K562 (cell line): ENCODE data around the gene RNF168. TPM values are rescaled to one million over a fixed set of nuclear protein-coding genes. Genes with fewer than 3 reads are reported as not detected.
A peak's percentile ranks its signal among the peaks of the same experiment; 100 is the strongest.

Experiments
- ARID4B ChIP-seq: sonication (generic); formaldehyde crosslinking; IDR thresholded peaks from 2 replicates; pipeline ENCODE4 v1.8.0; 2022; ENCODE audit warnings: mild to moderate bottlenecking, missing genetic modification reagents
- HINFP ChIP-seq: fragments of 450-650 bp; conservative IDR thresholded peaks from 2 replicates; pipeline ENCODE4 v1.6.1; 2016; ENCODE audit warnings: missing genetic modification characterization, low read depth, mild to moderate bottlenecking, control low read depth, missing compliant biosample characterization
- KDM1A ChIP-seq, 2 experiments: fragments of 450-650 bp; IDR thresholded peaks; 2 replicates each; pipeline ENCODE4 v1.6.1; 2016; ENCODE audit warnings: mild to moderate bottlenecking in 2 of 2
- L3MBTL2 ChIP-seq: fragments of 450-650 bp; IDR thresholded peaks from 2 replicates; pipeline ENCODE4 v1.6.1; 2016; ENCODE audit warnings: mild to moderate bottlenecking, moderate library complexity
- MCM3 ChIP-seq: fragments of 450-650 bp; IDR thresholded peaks from 2 replicates; pipeline ENCODE4 v1.6.1; 2016
- MEIS2 ChIP-seq: fragments of 450-650 bp; IDR thresholded peaks from 2 replicates; pipeline ENCODE4 v1.6.1; 2014; ENCODE audit warnings: mild to moderate bottlenecking; ENCODE audit not compliant: partially characterized antibody
- SP1 ChIP-seq: sonication (generic); formaldehyde crosslinking; IDR thresholded peaks from 2 replicates; pipeline ENCODE4 v1.8.1; 2022; ENCODE audit warnings: mild to moderate bottlenecking, missing genetic modification reagents
- ZFP36 ChIP-seq: fragments of 150-350 bp; IDR thresholded peaks from 2 replicates; pipeline ENCODE4 v1.6.1; 2018; ENCODE audit warnings: low read length, low read depth; ENCODE audit not compliant: partially characterized antibody
- ZNF121 ChIP-seq: sonication (generic); formaldehyde crosslinking; conservative IDR thresholded peaks from 2 replicates; pipeline ENCODE4 v1.8.0; 2022; ENCODE audit warnings: missing genetic modification reagents
- ZNF184 ChIP-seq: sonication (generic); formaldehyde crosslinking; IDR thresholded peaks from 2 replicates; pipeline ENCODE4 v1.5.0; 2020; ENCODE audit warnings: missing genetic modification reagents
- polyA plus RNA-seq, 8 experiments: library from polyadenylated mRNA; depleted of rRNA in 4 of 8; stranded (reverse) in 5 of 8; unstranded in 3 of 8; fragments of >200 nt; fragmentation: Nextera tagmentation in 2 of 8; fragmentation: Illumina TruSeq in 1 of 8; extraction: Ambion mirVana in 2 of 8; extraction: Trizol in 1 of 8; gene quantifications; 2 replicates each; pipeline versions ENCODE4 v1.2.1 to v1.2.3, GENCODE V29; 2011 to 2014; ENCODE audit warnings: inconsistent platforms in 1 of 8, missing spikeins in 1 of 8
- total RNA-seq, 7 experiments: library from RNA; depleted of rRNA in 6 of 7; stranded (reverse); fragments of >200 nt in 6 of 7; fragmentation: Illumina TruSeq in 2 of 7; extraction: Trizol in 2 of 7; gene quantifications; 2 replicates each; pipeline versions ENCODE4 v1.2.1 to v1.2.3, GENCODE V29; 2011 to 2021; ENCODE audit warnings: low replicate concordance in 1 of 7
- TF ChIP-seq, protein P1 (sequence below): fragments of 450-650 bp; IDR thresholded peaks from 2 replicates; pipeline ENCODE4 v1.6.1; 2016; ENCODE audit warnings: antibody characterized with exemption
- TF ChIP-seq, protein P2 (sequence below): sonication (generic); formaldehyde crosslinking; IDR thresholded peaks from 2 replicates; pipeline ENCODE4 v1.5.0; 2020; ENCODE audit warnings: missing genetic modification reagents
- TF ChIP-seq, protein P3 (sequence below): fragments of 250-450 bp; sonication (Bioruptor Pico); IDR thresholded peaks from 2 replicates; pipeline ENCODE4 v1.9.0; 2021; ENCODE audit warnings: mild to moderate bottlenecking, inconsistent platforms

The RNF168 gene
- total and polyA plus RNA-seq, 9 of the 15 experiments (the other 6 are each of a cell fraction or from before 2014, with no cell fraction given): 6.0 to 32.1 (median 16.6) TPM

DNA sequence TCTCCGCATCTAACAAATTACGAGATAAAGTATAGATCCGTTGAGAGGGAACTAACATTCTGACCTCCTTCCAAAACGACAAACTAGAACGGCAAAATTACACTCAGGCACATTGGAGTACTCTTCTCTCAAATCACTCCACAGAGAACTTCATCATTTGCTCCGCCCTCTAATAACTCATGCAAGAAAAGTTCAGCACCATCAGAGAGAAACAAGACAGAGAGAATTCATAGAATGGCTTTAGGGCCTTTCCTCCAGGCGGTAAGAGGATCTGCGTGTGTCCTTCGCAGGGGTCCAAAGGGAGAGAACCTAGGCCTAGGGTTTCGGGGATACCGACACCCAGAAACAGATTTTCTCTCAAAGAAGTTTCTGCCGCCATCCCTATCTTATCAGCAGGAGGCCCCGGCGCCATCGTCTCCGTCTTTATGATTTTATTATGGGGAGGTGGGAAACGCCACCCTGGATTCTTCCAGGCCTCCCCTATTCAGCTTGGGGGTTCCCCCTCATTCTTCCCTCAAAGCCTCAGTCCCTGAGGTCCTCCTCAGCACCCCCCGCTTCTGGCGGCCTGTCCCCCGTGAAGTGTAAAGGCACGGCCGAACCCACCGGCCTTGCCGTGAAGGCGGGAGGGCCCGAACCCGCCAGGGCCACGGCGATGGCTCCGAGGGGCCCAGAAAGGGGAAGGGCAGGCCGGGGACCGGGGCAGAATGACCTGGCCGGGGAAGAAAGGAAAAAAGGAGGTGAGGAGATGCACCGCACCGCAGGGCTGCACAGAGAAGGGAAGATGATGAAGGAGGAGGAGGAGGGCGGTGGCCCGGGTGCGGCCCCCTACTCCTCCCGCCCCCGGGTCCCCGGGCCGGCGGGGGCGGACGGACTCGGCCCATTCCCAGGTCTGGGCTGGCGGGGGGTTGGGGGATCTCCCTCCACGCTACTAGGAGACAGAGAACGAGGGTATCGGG, 72.1 kb downstream of the RNF168 start (continued):
- TF ChIP-seq SP1: no peak
- TF ChIP-seq L3MBTL2: peak; percentile 10; the same call in 1 of the 2 replicates
- peak; percentile 69 for TF ChIP-seq MEIS2
- no peak for TF ChIP-seq ZNF121
- TF ChIP-seq, protein P1, sequence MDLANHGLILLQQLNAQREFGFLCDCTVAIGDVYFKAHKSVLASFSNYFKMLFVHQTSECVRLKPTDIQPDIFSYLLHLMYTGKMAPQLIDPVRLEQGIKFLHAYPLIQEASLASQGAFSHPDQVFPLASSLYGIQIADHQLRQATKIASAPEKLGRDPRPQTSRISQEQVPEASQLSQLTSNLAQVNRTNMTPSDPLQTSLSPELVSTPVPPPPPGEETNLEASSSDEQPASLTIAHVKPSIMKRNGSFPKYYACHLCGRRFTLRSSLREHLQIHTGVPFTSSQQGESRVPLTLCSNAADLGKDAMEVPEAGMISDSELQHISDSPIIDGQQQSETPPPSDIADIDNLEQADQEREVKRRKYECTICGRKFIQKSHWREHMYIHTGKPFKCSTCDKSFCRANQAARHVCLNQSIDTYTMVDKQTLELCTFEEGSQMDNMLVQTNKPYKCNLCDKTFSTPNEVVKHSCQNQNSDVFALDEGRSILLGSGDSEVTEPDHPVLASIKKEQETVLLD: no peak
- TF ChIP-seq, protein P2, sequence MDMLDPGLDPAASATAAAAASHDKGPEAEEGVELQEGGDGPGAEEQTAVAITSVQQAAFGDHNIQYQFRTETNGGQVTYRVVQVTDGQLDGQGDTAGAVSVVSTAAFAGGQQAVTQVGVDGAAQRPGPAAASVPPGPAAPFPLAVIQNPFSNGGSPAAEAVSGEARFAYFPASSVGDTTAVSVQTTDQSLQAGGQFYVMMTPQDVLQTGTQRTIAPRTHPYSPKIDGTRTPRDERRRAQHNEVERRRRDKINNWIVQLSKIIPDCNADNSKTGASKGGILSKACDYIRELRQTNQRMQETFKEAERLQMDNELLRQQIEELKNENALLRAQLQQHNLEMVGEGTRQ (CRISPR knock-in tag): no peak
- no peak for TF ChIP-seq MCM3
- TF ChIP-seq ZNF184 (CRISPR knock-in tag): peak; percentile 73; the same call in 1 of the 2 replicates
- 0 out of 2 replicates have a peak, but pooled peaks have one; percentile 33 for TF ChIP-seq ARID4B (CRISPR knock-in tag)
- TF ChIP-seq ZFP36: peak; percentile 8
- TF ChIP-seq KDM1A (IDR thresholded peaks at IDR 0.05): 0 out of 4 replicates have a peak, but pooled peaks of 1 of the 2 experiments have one; percentile 18
- no peak for TF ChIP-seq HINFP (tag)
- TF ChIP-seq, protein P3, sequence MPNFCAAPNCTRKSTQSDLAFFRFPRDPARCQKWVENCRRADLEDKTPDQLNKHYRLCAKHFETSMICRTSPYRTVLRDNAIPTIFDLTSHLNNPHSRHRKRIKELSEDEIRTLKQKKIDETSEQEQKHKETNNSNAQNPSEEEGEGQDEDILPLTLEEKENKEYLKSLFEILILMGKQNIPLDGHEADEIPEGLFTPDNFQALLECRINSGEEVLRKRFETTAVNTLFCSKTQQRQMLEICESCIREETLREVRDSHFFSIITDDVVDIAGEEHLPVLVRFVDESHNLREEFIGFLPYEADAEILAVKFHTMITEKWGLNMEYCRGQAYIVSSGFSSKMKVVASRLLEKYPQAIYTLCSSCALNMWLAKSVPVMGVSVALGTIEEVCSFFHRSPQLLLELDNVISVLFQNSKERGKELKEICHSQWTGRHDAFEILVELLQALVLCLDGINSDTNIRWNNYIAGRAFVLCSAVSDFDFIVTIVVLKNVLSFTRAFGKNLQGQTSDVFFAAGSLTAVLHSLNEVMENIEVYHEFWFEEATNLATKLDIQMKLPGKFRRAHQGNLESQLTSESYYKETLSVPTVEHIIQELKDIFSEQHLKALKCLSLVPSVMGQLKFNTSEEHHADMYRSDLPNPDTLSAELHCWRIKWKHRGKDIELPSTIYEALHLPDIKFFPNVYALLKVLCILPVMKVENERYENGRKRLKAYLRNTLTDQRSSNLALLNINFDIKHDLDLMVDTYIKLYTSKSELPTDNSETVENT (CRISPR knock-in tag): no peak
